ENCODE results near the gene ALOXE3.
A peak's percentile ranks its signal among the peaks of the same experiment; 100 is the strongest.
"Not testable (repeated sequence)": the region's sequence is repeated elsewhere in the genome, so short reads cannot be mapped to it uniquely, and the experiment has no call there.

Gene ALOXE3

DNA sequence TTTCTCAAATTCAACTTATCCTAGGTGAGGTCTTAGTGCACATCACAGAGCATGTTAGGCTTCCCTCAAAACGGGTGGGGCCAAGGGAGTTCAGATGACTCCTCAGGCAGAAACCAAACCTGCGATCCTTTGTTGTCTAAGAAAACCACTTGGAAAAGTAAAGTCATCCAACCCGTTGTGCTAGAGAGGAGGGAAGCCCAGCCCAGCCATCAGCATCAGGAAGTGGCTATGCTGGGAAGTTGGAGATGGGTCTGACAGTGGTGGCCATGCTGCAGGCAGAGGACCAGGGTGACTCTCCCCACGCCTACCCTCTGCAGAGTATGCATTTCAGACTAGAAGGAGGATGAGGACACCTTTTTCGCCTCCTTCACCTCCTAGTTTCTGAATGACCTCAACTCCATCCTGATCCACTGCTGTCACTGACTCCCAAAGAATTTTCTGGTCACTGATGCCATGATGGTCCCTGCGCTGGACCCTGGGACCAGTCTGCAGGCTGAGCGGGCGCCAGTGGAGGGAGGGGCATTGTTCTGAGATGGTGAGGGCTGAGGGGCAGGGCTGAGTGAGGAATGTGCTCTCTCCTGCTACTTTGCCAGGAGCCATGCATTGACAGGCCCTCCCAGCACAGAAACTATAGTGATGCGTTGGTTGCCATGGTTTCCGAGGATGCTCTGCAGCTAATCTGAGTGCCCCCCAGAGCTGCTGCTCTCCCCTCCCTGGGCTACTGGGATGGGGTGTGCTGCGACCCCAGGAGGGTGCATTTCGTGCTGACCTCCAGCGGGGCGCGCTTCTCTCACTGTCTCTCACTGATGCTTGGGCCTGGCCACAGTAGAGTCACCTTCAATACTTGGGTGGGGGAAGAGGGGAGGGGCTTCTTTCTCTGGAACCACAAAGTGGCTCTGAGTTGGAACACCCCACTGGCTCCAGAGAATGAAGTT is 51.2 kb downstream of the ALOXE3 start:
- Histone ChIP-seq H3K27me3 (ENCODE audit: control insufficient read depth, insufficient read depth, low read length) (peaks cover 52% of the 10 kb centered on the region), H3K9me3 (ENCODE audit: control insufficient read depth, low read length) (no peaks in the 10 kb centered on the region), H3K4me3 (ENCODE audit: low read length) (no peak overlapping the region), H3K36me3 (ENCODE audit: control insufficient read depth, insufficient read depth, low read length) (no peaks in the 10 kb centered on the region), H3K9ac (ENCODE audit: low read length) (no peak overlapping the region), H3K4me1 (ENCODE audit: control insufficient read depth, insufficient read depth, low read length) (peaks cover 17% of the 10 kb centered on the region)

GRCh38 chr17:8064561-8065019 is 53.7 kb downstream of the ALOXE3 start:
- Histone ChIP-seq H3K36me3 (ENCODE audit: control insufficient read depth, insufficient read depth, low read length) (no peaks in the 10 kb centered on the region), H3K27me3 (ENCODE audit: control insufficient read depth, insufficient read depth, low read length) (peaks cover 32% of the 10 kb centered on the region), H3K9me3 (ENCODE audit: control insufficient read depth, low read length) (no peaks in the 10 kb centered on the region), H3K4me1 (ENCODE audit: control insufficient read depth, insufficient read depth, low read length) (peaks cover 14% of the 10 kb centered on the region), H3K9ac (ENCODE audit: low read length) (no peak overlapping the region), H3K4me3 (ENCODE audit: low read length) (no peak overlapping the region)

DNA sequence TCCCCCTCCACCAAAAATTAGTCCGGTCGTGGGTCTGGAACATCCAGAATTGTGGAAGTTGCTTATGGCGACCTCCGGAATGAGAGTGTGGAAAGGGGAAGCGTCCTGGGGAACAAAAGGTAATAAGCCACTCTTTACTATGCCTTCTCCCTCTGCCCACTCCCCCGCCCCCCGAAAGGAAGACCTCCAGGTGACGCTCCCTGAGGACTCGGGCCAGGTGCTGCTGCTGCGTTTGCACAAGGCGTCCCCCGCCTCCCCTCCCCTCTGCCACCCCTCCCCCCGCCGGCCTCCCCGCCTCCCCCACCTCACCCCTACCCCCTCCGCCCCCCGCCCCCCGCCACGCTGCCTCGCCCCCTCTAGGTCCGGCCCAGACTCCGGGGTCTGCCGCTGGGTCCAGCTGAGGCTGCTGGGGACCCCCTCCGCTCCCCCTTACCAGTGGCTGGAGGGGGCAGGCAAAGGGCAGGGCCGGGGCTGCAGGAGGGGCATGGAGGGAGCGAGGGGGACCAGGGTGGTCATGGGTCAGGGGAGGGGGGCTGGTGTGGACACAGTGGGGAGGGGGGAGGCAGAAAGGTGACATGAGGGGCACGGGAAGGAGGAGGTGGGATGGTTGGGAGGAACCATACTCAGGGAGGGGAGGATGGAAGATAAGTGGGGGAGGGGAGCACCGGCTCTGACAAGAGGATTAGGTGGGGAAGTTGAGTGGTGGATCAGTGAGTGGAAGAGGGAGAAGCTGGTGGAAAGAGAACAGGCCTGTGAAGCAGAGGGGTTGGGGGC is 54.4 kb downstream of the ALOXE3 start:
- no peaks in the 10 kb centered on the region for H3K9me3 ChIP-seq (ENCODE audit: control insufficient read depth, low read length)
- H3K27me3 ChIP-seq (ENCODE audit: control insufficient read depth, insufficient read depth, low read length): peaks cover 32% of the 10 kb centered on the region
- no peak overlapping the region for H3K4me3 ChIP-seq (ENCODE audit: low read length)
- H3K9ac ChIP-seq (ENCODE audit: low read length): no peak overlapping the region
- peaks cover 8% of the 10 kb centered on the region for H3K4me1 ChIP-seq (ENCODE audit: control insufficient read depth, insufficient read depth, low read length)
- no peaks in the 10 kb centered on the region for H3K36me3 ChIP-seq (ENCODE audit: control insufficient read depth, insufficient read depth, low read length)

- no peaks in the 10 kb centered on the region for H3K36me3 ChIP-seq (ENCODE audit: control insufficient read depth, insufficient read depth, low read length)
- H3K4me3 ChIP-seq (ENCODE audit: low read length): no peak overlapping the region
- H3K27me3 ChIP-seq (ENCODE audit: control insufficient read depth, insufficient read depth, low read length): peaks cover 30% of the 10 kb centered on the region
- peaks cover 3% of the 10 kb centered on the region for H3K4me1 ChIP-seq (ENCODE audit: control insufficient read depth, insufficient read depth, low read length)
- no peaks in the 10 kb centered on the region for H3K9me3 ChIP-seq (ENCODE audit: control insufficient read depth, low read length)
- no peak overlapping the region for H3K9ac ChIP-seq (ENCODE audit: low read length)
These were observed 55.4 kb downstream of the ALOXE3 start for GRCh38 chr17:8062807-8063483.

- Histone ChIP-seq H3K4me3 (ENCODE audit: low read length) (no peak overlapping the region), H3K9ac (ENCODE audit: low read length) (no peak overlapping the region), H3K36me3 (ENCODE audit: control insufficient read depth, insufficient read depth, low read length) (no peaks in the 10 kb centered on the region), H3K9me3 (ENCODE audit: control insufficient read depth, low read length) (no peaks in the 10 kb centered on the region), H3K27me3 (ENCODE audit: control insufficient read depth, insufficient read depth, low read length) (peaks cover 29% of the 10 kb centered on the region), H3K4me1 (ENCODE audit: control insufficient read depth, insufficient read depth, low read length) (peaks cover 6% of the 10 kb centered on the region)
These were observed 55.9 kb downstream of the ALOXE3 start for GRCh38 chr17:8062435-8062806.

- not testable (repeated sequence) for H3K36me3 ChIP-seq (ENCODE audit: control insufficient read depth, insufficient read depth, low read length); H3K9ac ChIP-seq (ENCODE audit: low read length); H3K4me3 ChIP-seq (ENCODE audit: low read length); H3K9me3 ChIP-seq (ENCODE audit: control insufficient read depth, low read length)
- H3K27me3 ChIP-seq (ENCODE audit: control insufficient read depth, insufficient read depth, low read length): peaks cover 29% of the 10 kb centered on the region
- peaks cover 12% of the 10 kb centered on the region for H3K4me1 ChIP-seq (ENCODE audit: control insufficient read depth, insufficient read depth, low read length)
These were observed 56.5 kb downstream of the ALOXE3 start for GRCh38 chr17:8061851-8062250.

- Histone ChIP-seq H3K27me3 (ENCODE audit: control insufficient read depth, insufficient read depth, low read length) (peaks cover 29% of the 10 kb centered on the region), H3K4me1 (ENCODE audit: control insufficient read depth, insufficient read depth, low read length) (peaks cover 27% of the 10 kb centered on the region), H3K36me3 (ENCODE audit: control insufficient read depth, insufficient read depth, low read length) (no peaks in the 10 kb centered on the region), H3K9me3 (ENCODE audit: control insufficient read depth, low read length) (no peaks in the 10 kb centered on the region), H3K9ac (ENCODE audit: low read length) (no peak overlapping the region), H3K4me3 (ENCODE audit: low read length) (no peak overlapping the region)
These were observed 58.0 kb downstream of the ALOXE3 start for GRCh38 chr17:8060274-8060673.

DNA sequence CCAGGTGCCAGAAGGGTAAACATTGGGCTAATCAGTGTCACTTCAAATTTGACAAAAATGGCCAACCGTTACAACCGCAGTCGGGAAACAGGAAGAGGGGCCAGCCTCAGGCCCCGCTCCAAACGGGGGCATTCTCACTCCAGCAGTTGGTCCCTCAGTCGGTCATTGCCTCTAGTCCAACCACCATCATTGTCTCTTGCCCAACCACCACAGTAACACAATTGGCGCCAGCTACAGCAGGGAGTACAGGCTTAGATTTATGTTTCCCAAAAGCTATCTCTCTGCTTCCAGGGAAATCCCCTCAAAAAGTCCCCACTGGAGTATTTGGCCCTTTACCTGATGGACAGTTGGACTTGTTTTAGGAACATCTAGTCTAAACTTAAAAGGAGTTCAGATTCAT is 59.2 kb downstream of the ALOXE3 start:
- H3K4me1 ChIP-seq (ENCODE audit: control insufficient read depth, insufficient read depth, low read length): peaks cover 27% of the 10 kb centered on the region

GRCh38 chr17:8057691-8058114 is 60.6 kb downstream of the ALOXE3 start:
- H3K27me3 ChIP-seq (ENCODE audit: control insufficient read depth, insufficient read depth, low read length): peaks cover 20% of the 10 kb centered on the region
- peak overlapping the region; percentile 13 for H3K9ac ChIP-seq (ENCODE audit: low read length)
- H3K9me3 ChIP-seq (ENCODE audit: control insufficient read depth, low read length): no peaks in the 10 kb centered on the region
- H3K36me3 ChIP-seq (ENCODE audit: control insufficient read depth, insufficient read depth, low read length): no peaks in the 10 kb centered on the region
- H3K4me1 ChIP-seq (ENCODE audit: control insufficient read depth, insufficient read depth, low read length): peaks cover 27% of the 10 kb centered on the region
- no peak overlapping the region for H3K4me3 ChIP-seq (ENCODE audit: low read length)

More for the DNA sequence above, 59.2 kb downstream of the ALOXE3 start:
- H3K4me3 ChIP-seq (ENCODE audit: low read length): no peak overlapping the region
- no peaks in the 10 kb centered on the region for H3K36me3 ChIP-seq (ENCODE audit: control insufficient read depth, insufficient read depth, low read length)
- no peak overlapping the region for H3K9ac ChIP-seq (ENCODE audit: low read length)
- H3K27me3 ChIP-seq (ENCODE audit: control insufficient read depth, insufficient read depth, low read length): peaks cover 29% of the 10 kb centered on the region
- H3K9me3 ChIP-seq (ENCODE audit: control insufficient read depth, low read length): no peaks in the 10 kb centered on the region

- no peak overlapping the region for H3K4me3 ChIP-seq (ENCODE audit: low read length)
- peaks cover 27% of the 10 kb centered on the region for H3K4me1 ChIP-seq (ENCODE audit: control insufficient read depth, insufficient read depth, low read length)
- peak overlapping the region; percentile 13 for H3K9ac ChIP-seq (ENCODE audit: low read length)
- H3K27me3 ChIP-seq (ENCODE audit: control insufficient read depth, insufficient read depth, low read length): peaks cover 15% of the 10 kb centered on the region
- H3K9me3 ChIP-seq (ENCODE audit: control insufficient read depth, low read length): no peaks in the 10 kb centered on the region
- no peaks in the 10 kb centered on the region for H3K36me3 ChIP-seq (ENCODE audit: control insufficient read depth, insufficient read depth, low read length)
These were observed 61.2 kb downstream of the ALOXE3 start for GRCh38 chr17:8056976-8057625.

DNA sequence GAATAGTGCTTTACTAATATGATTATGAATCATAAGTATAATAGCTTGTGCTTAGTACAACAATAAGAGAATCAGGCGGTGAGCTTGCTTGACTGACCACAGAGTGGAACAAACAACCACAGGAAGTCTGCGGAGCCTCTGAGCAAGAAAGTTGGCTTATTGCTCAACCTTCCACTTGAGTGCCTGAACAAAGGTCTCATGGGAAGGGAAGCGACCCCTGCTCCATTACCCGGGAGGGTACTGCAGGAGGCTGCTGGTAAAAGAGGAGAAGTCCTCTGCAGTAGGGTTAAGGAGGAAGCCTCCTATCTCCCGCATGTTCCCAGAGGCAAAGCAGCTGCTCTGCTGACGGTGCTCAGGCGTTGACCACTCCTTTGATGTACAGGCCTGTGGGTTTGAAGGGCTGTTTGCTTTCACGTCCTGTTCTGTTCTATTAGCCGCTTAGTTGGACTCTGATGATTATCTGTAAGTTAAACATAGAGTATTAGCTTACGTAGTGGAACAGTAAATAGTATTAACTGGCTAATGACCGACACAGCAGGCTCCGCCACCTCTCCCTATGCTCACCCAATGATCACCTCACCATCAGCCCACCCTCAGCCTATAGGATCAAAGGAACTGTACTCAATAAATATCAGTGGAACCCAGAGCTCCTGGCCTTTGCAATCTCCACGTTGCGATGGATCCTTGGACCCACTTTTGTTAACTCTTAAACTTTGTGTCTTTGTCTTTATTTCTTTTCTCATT is 61.9 kb downstream of the ALOXE3 start:
- Histone ChIP-seq H3K9me3 (ENCODE audit: control insufficient read depth, low read length) (no peaks in the 10 kb centered on the region), H3K4me1 (ENCODE audit: control insufficient read depth, insufficient read depth, low read length) (peaks cover 27% of the 10 kb centered on the region), H3K4me3 (ENCODE audit: low read length) (no peak overlapping the region), H3K27me3 (ENCODE audit: control insufficient read depth, insufficient read depth, low read length) (peaks cover 18% of the 10 kb centered on the region), H3K9ac (ENCODE audit: low read length) (peak overlapping the region; percentile 13), H3K36me3 (ENCODE audit: control insufficient read depth, insufficient read depth, low read length) (no peaks in the 10 kb centered on the region)
